Heart left ventricle (tissue), 13 donors: ENCODE data around the gene EFHD2.

Source experiments
- CTCF ChIP-seq, 12 donors: fragments of 200-600 bp; sonication (generic) in 4 of 12; IDR thresholded peaks; one replicate each; pipeline versions ENCODE4 v1.5.0 to v1.8.0; 2018 to 2022; ENCODE audit warnings: antibody characterized with exemption in 12 of 12, mild to moderate bottlenecking in 5 of 12
- POLR2A ChIP-seq, 2 donors: fragments of 450-650 bp; IDR thresholded peaks; one replicate each; pipeline ENCODE4 v1.6.1; 2017; ENCODE audit warnings: antibody characterized with exemption in 2 of 2, mild to moderate bottlenecking in 2 of 2, moderate library complexity in 2 of 2
- donor health status: ischemic (EF 13 %, LVEDD 7.1; RV severe dilation, severe dysfunction).
- donor health status: DM: no; HTN: yes; CAD: no.
- donor health status: DM: no; HTN: no; CAD: no.
- donor health status: ischemic (EF 25% LVEDD 6.9; RV normal size, moderate dysfunction).
- donor health status: ischemic (EF 25% LVEDD 5.7; RV mildly dilated, moderate dysfunction).
- donor health status: ischemic (EF 35%, LVEDD 5.7; RV mildly dilated, moderate dysfunction).
- donor health status: nonischemic (EF 11% LVEDD 7.7; RV severe dilation, severe dysfunction).
- donor health status: DM: yes; HTN: yes; CAD: no.
- donor health status: PGD.
- donor health status: ischemic (EF 29% LVEDD 5.4; RV normal size, mild dysfunction).
- donor health status: nonischemic (EF 23%, LVEDD 6.1; RV moderate dilation, normal function).

GRCh38 chr1:15413563-15414444 lies 4.1 kb downstream of the EFHD2 start:
- no peak for TF ChIP-seq POLR2A (IDR thresholded peaks at IDR 0.05)
- TF ChIP-seq CTCF (IDR thresholded peaks at IDR 0.05) = no peak
